DOHH2 (cell line): ENCODE results near the gene ASAP2.

Experiments used
- H3F3A ChIP-seq: fragments of 200-600 bp; sonication (generic), shearing (Covaris generic); 2 replicates; pipeline ENCODE4 v1.6.0; 2016; ENCODE audit warnings: antibody characterized with exemption, mild to moderate bottlenecking; ENCODE audit not compliant: control insufficient read depth, insufficient read depth
- H3K27ac ChIP-seq: fragments of 200-600 bp; sonication (generic); 2 replicates; pipeline ENCODE4 v1.5.1; 2014; ENCODE audit warnings: low read depth, mild to moderate bottlenecking, low read length, moderate library complexity
- H3K27me3 ChIP-seq: fragments of 200-600 bp; sonication (generic); 2 replicates; pipeline ENCODE4 v1.6.1; 2014; ENCODE audit warnings: mild to moderate bottlenecking, low read length, mixed read lengths; ENCODE audit not compliant: control insufficient read depth
- H3K36me3 ChIP-seq: fragments of 200-600 bp; sonication (generic); 2 replicates; pipeline ENCODE4 v1.6.1; 2014; ENCODE audit warnings: mild to moderate bottlenecking, low read length, moderate library complexity, mixed read lengths; ENCODE audit not compliant: control insufficient read depth
- H3K4me1 ChIP-seq: fragments of 200-600 bp; sonication (generic); 2 replicates; pipeline ENCODE4 v1.6.1; 2014; ENCODE audit warnings: mild to moderate bottlenecking, low read length, mixed read lengths; ENCODE audit not compliant: control insufficient read depth
- H3K4me2 ChIP-seq: fragments of 200-600 bp; sonication (generic); 2 replicates; pipeline ENCODE4 v1.6.0; 2014; ENCODE audit warnings: mild to moderate bottlenecking, low read length, moderate library complexity
- H3K4me3 ChIP-seq: fragments of 200-600 bp; sonication (generic); 2 replicates; pipeline ENCODE4 v1.5.1; 2014; ENCODE audit warnings: mild to moderate bottlenecking, low read length, mixed read lengths
- H3K79me2 ChIP-seq: fragments of 200-600 bp; sonication (generic); 2 replicates; pipeline ENCODE4 v1.6.1; 2014; ENCODE audit warnings: mild to moderate bottlenecking, low read length, mixed read lengths; ENCODE audit not compliant: control insufficient read depth
- H3K9me2 ChIP-seq: fragments of 200-600 bp; sonication (generic); replicated peaks from 2 replicates; pipeline ENCODE4 v1.6.1; 2014; ENCODE audit warnings: mild to moderate bottlenecking, low read length, mixed read lengths; ENCODE audit not compliant: control insufficient read depth
- H3K9me3 ChIP-seq: fragments of 200-600 bp; sonication (generic); 2 replicates; pipeline ENCODE4 v1.6.1; 2014; ENCODE audit warnings: antibody characterized with exemption, low read length, mixed read lengths; ENCODE audit not compliant: control insufficient read depth, insufficient read depth
- H4K20me1 ChIP-seq: fragments of 200-600 bp; sonication (generic); 2 replicates; pipeline ENCODE4 v1.6.0; 2014; ENCODE audit warnings: low read depth, mild to moderate bottlenecking, antibody characterized with exemption, low read length, moderate library complexity; ENCODE audit not compliant: control insufficient read depth, insufficient read depth
- EZH2phosphoT487 ChIP-seq: fragments of 200-600 bp; sonication (generic); IDR thresholded peaks from 2 replicates; pipeline ENCODE4 v1.6.1; 2017; ENCODE audit warnings: borderline replicate concordance, mild to moderate bottlenecking, antibody characterized with exemption, low read length, moderate library complexity, mixed read lengths
- TF ChIP-seq, protein P1 (sequence below): fragments of 200-600 bp; sonication (generic); IDR thresholded peaks from one replicate; pipeline ENCODE4 v1.5.1; 2014; ENCODE audit warnings: antibody characterized with exemption, mild to moderate bottlenecking, low read depth, low read length; ENCODE audit not compliant: poor library complexity, severe bottlenecking

ASAP2 gene

GRCh38 chr2:9203006-9203405, 3.6 kb upstream of the ASAP2 start:
- Histone ChIP-seq H3K79me2 (no peaks in the 10 kb centered on the region), H3K36me3 (no peaks in the 10 kb centered on the region), H3K27ac (no peak overlapping the region), H3K9me3 (no peaks in the 10 kb centered on the region), H3K4me3 (no peak overlapping the region), H3F3A (no peaks in the 10 kb centered on the region), H3K9me2 (no peaks in the 10 kb centered on the region), H3K27me3 (peaks cover 29% of the 10 kb centered on the region), H4K20me1 (no peaks in the 10 kb centered on the region), H3K4me1 (no peaks in the 10 kb centered on the region), H3K4me2 (no peak overlapping the region)
- TF ChIP-seq, protein P1, sequence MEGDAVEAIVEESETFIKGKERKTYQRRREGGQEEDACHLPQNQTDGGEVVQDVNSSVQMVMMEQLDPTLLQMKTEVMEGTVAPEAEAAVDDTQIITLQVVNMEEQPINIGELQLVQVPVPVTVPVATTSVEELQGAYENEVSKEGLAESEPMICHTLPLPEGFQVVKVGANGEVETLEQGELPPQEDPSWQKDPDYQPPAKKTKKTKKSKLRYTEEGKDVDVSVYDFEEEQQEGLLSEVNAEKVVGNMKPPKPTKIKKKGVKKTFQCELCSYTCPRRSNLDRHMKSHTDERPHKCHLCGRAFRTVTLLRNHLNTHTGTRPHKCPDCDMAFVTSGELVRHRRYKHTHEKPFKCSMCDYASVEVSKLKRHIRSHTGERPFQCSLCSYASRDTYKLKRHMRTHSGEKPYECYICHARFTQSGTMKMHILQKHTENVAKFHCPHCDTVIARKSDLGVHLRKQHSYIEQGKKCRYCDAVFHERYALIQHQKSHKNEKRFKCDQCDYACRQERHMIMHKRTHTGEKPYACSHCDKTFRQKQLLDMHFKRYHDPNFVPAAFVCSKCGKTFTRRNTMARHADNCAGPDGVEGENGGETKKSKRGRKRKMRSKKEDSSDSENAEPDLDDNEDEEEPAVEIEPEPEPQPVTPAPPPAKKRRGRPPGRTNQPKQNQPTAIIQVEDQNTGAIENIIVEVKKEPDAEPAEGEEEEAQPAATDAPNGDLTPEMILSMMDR: no peak
- TF ChIP-seq EZH2phosphoT487: no peak

DNA sequence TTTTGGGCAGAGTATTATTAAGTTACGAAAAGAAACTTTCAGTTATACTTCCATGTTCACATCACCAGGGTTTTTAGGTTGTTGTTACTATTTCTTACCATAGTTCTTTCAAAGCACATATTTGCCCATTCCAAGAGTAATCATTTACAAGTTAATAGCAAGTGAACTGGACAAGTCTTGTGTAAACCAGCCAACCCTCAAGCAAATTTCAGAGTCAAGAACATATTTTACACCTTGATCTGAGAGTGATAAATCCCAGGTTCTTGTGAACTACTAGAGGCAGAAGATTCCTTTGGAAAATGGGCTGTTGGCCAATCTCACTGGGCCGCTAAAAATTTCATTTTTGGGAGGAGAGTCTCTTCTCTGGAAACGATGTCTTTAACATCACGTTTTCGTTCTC, 2.7 kb upstream of the ASAP2 start:
- Histone ChIP-seq H4K20me1 (no peaks in the 10 kb centered on the region), H3K4me3 (no peak overlapping the region), H3K36me3 (no peaks in the 10 kb centered on the region), H3K9me3 (no peaks in the 10 kb centered on the region), H3K4me2 (no peak overlapping the region), H3F3A (no peaks in the 10 kb centered on the region), H3K79me2 (no peaks in the 10 kb centered on the region), H3K27me3 (peaks cover 33% of the 10 kb centered on the region), H3K4me1 (no peaks in the 10 kb centered on the region), H3K9me2 (no peaks in the 10 kb centered on the region), H3K27ac (no peak overlapping the region)
- TF ChIP-seq, protein P1: no peak
- no peak for TF ChIP-seq EZH2phosphoT487

DNA sequence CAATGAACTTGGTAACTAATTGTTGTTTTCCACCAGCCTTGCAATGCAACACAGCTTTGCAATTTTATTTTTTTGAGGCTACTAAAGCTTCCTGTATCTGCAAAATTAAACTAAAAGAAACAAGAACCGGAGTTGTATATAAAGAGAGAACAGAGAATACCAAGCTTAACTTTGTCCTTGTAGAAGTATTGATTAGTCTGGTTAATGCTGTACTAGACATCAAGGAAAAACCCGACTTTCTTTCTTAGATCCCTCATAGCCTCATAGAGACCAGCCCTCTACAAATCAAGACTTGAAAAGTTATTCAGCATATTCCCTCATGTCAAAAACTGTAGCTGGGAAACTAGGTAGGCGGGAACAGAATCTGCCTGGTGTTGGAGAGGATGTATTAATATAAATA, 1.7 kb upstream of the ASAP2 start:
- no peaks in the 10 kb centered on the region for H3K36me3 ChIP-seq
- H3K9me3 ChIP-seq: no peaks in the 10 kb centered on the region
- H3F3A ChIP-seq: no peaks in the 10 kb centered on the region
- H3K4me2 ChIP-seq: no peak overlapping the region
- no peaks in the 10 kb centered on the region for H3K79me2 ChIP-seq
- H3K4me1 ChIP-seq: no peaks in the 10 kb centered on the region
- H3K27ac ChIP-seq: no peak overlapping the region
- no peaks in the 10 kb centered on the region for H3K9me2 ChIP-seq
- TF ChIP-seq EZH2phosphoT487: no peak
- TF ChIP-seq, protein P1: no peak
- no peaks in the 10 kb centered on the region for H4K20me1 ChIP-seq
- H3K27me3 ChIP-seq: peaks cover 39% of the 10 kb centered on the region
- H3K4me3 ChIP-seq: no peak overlapping the region

DNA sequence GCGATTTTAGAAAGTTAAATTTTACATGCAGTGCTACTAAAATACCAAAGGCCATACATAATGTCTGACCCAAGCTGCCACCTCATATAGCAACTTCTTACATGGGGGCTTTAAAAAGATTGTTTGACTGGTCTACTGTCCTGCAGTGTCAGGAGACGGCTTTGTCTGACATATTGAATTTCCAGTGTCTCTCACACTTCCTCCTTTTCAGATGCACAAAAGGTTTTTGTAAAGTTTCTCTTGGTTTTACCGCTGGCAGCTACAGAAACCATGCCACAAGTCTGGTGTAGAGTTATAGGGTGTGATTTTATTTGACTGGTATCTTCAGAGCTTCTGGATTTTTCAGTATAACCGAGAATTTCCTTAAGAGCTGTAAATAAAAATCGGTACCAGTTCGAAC, 1.1 kb upstream of the ASAP2 start:
- TF ChIP-seq, protein P1: no peak
- no peak for TF ChIP-seq EZH2phosphoT487
- Histone ChIP-seq H3K4me3 (no peak overlapping the region), H4K20me1 (no peaks in the 10 kb centered on the region), H3K9me2 (no peaks in the 10 kb centered on the region), H3K79me2 (no peaks in the 10 kb centered on the region), H3K4me1 (no peaks in the 10 kb centered on the region), H3K27me3 (peaks cover 42% of the 10 kb centered on the region), H3K27ac (no peak overlapping the region), H3K36me3 (no peaks in the 10 kb centered on the region), H3K9me3 (no peaks in the 10 kb centered on the region), H3F3A (no peaks in the 10 kb centered on the region), H3K4me2 (peak overlapping the region; percentile 63)
